Posterior cingulate gyrus (tissue), 11 donors: Measurements from ENCODE around the gene PRDX4.
"Not testable (repeated sequence)": the region's sequence is repeated elsewhere in the genome, so short reads cannot be mapped to it uniquely, and the experiment has no call there.

ENCODE experiments used
- DNase-seq, 10 donors: peaks; one replicate each; pipeline versions ENCODE4 v3.0.0 to v3.0.0-alpha.2; 2020 to 2021; ENCODE audit warnings: mixed read lengths in 3 of 10
- intact Hi-C: fragments of 100-400 bp; cut with DNase I; formaldehyde crosslinking; loops from one replicate; pipeline ENCODE4 v1.15.1; 2023

Gene PRDX4

DNA sequence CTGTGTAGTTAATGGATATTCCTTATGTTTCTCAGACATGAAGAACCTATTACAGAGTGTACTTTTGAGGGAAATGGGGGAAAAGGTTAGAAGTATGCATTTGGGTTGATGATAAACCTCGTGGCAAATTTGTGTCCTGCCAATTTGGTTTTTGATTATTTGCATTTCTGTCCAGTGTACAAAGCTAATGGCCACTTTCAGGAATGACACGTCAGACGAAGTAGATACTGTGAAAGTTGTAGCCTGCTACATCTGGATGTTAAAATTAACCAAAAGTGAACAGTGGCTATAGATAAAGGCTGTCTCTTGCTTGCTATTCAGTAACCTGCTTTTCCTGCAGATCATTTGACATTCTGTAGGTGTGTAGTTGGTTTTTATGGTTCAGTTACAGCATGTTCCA, 1.0 kb downstream of the PRDX4 start:
- intact Hi-C loops, result no loop called here
- DNase-seq, result no peak

DNA sequence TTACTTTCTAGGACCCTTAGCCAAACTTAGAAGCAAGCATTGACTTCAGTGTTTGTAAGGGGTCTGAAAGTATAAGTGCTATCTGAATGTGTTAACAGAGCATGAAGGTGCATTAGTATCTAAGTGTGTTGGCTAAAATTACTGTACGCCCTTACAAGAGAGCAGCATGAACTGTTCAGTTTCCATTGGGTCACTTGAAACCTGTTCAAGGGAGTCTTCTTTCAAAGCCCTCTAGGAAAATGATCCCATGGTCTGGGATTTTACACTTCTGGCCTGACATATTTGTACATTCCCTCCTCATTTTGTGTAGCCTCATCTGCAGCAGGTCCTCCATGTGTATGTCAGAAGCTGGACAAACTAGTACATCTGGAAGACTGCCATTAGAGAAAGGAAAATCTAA, 3.2 kb downstream of the PRDX4 start:
- intact Hi-C loops, result no loop called here
- DNase-seq, result no peak

DNA sequence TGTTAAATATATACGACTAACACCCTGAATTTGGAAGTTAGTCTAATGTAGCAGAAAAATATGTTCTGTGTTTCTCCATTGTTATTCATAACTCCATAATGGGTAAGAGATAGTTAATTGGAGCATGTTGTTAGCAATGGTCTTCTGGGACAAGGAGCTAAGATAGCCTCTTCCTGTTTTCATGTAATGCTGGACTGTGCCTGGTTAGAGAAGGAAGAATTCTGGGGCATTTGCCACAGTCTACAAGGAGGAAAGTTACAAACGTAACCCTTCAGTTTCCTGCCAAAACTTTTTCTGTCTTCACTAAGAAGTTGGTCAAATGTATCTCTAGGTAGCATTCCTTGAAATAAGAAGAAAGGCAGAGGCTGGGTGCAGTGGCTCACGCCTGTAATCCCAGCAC, 5.8 kb downstream of the PRDX4 start:
- intact Hi-C loops, result no loop called here
- no peak for DNase-seq

DNA sequence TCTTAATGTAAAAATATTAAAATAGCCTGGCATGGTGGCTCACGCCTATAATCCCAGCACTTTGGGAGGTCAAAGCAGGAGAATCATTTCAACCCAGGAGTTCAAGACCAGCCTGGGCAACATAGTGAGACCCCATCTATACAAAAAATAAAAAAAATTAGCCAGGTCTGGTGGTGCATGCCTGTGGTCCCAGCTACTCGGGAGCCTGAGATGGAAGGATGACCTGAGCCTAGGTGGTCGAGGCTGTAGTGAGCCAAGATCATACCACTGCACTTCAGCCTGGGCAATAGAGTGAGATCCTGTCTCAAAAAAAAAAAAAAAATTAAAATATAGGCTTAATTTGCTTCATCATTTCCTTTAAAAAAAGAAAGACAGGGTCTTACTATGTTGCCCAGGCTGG, 9.2 kb downstream of the PRDX4 start:
- DNase-seq, intact Hi-C loops: not testable (repeated sequence)

DNA sequence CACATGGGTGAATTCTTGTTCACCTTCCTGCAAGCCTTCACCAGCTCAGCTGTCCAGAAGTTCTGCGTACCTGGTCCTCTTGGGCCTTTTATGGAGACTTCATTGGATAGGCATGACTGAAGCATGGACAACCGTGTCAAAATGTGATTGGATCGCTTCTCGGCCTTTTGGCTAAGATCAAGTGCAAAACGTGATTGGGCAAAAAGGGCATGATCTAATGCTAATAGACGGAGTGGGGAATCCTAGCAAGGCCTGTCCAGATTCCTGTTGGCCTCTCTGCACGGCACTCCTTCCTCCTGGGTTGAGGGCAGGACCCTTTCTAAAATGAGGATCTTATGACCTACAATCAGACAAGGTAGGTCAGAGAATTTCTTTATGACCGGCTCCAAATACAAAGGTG, 24.9 kb downstream of the PRDX4 start:
- intact Hi-C loops, result no loop called here
- DNase-seq, result no peak

- intact Hi-C loops, result loop anchor here (2.0 kb wide), 1 partner anchor 208 kb away; no protein-coding TSS in a partner anchor
- DNase-seq, result peak in 7 of 10 donors; percentile 27 to 89 (median 48)
These were observed 27.3 kb downstream of the PRDX4 start for GRCh38 chrX:23694606-23695005.

DNA sequence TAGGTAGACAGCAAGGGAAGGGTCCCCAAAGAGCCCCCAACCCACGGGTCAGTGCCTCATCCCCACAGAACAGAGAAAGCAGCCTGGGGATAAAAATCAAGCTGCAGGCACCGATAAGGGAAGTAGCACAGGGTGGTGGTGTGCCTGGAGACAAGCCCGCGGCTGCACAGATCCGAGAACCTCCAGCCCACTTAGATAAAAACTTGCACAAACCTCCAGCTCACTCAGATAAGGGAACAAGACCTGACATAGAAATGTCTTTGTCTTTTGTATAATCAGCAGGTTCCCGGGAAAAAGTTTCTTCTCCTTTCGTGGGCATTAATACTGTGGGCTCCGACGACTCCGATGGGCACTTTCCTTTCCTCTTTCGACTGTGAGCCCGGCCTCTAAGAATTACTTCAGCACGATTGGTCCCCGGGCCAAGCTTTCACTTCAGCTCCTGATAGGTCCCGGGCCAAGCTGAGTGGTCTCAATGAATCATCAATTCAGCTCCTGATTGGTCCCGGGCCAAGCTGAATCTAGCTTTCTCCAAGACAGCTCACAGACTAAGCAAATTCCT, 32.4 kb downstream of the PRDX4 start:
- DNase-seq, result peak in 1 of 10 donors; percentile 8
- intact Hi-C loops, result no loop called here

DNA sequence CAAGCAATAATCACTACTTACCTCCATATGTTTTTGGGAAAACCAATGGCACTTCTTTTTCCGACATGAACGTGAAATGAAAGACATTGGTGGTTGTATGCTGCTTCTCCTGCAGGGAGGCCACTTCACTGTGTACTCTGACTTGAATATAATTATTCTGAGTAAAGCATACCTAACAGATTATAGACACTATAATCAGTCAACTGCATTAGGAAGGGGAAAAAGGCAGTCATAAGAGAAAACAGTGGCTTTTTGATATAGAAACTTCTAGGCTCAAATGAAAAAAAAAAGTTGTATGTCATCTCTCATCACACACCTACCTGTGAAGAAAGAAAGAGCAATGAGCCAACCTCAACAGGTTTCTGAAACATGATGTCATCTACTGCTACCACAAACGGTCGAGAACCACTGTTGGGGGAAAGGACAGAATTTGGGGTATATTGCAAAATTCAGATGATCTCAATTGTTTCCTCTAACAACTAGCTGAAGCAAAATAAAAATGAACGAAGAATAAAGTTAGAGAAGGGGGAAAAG, 37.4 kb downstream of the PRDX4 start:
- intact Hi-C loops, result no loop called here
- DNase-seq, result no peak

DNA sequence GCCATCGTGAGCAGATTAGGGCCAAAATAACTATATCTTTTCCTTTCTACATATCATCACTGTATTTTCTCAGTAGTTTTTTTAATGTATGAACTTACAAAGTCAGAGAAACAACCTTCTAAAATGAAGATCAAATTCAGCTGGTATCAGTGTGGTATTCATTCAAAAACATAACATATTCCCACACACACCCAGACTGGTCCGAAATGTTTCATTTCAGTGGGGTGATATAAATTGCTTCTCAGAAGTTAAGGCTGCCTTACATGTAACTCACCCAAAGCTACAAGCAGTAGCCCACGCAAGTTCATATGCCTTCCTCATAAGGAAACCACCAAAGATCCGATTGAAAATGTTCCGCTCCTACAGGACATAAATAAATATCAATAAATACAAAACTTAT, 37.9 kb downstream of the PRDX4 start:
- intact Hi-C loops, result no loop called here
- no peak for DNase-seq

- no peak for DNase-seq
- intact Hi-C loops, result no loop called here
These were observed 52.9 kb downstream of the PRDX4 start for GRCh38 chrX:23720117-23720677.

- intact Hi-C loops, result no loop called here
- DNase-seq, result no peak
These were observed 58.9 kb downstream of the PRDX4 start for GRCh38 chrX:23726191-23726590.

GRCh38 chrX:23727206-23727605, 59.9 kb downstream of the PRDX4 start:
- no peak for DNase-seq
- intact Hi-C loops, result no loop called here

- DNase-seq, result no peak
- intact Hi-C loops, result no loop called here
These were observed 61.9 kb downstream of the PRDX4 start for GRCh38 chrX:23729214-23729613.

DNA sequence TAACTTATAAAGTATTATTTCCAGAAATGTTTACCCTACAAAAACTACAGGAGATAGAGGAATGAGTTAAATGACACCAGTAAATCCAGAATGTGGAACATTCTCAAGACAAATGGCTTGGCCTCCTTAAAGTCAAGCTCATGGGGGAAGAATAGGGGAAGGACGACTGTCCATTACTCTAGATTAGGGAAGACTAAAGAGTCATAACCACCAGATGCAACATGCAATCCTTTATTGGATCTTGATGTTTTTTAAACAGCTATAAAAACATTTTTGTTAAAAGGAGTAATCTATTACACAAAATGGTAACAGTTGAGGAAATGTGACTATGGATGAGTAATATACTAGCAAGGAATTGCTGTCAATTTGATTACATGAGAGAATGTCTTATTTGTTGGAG, 64.7 kb downstream of the PRDX4 start:
- intact Hi-C loops, result no loop called here
- no peak for DNase-seq

GRCh38 chrX:23732704-23733103, 65.4 kb downstream of the PRDX4 start:
- intact Hi-C loops, result no loop called here

More at GRCh38 chrX:23732704-23733103, 65.4 kb downstream of the PRDX4 start:
- no peak for DNase-seq
